Dendritic cell treated with granulocyte-macrophage colony-stimulating factor and Interleukin-4, amounts not matched to agents 40 ng/mL and 50 ng/mL, for 4 days (primary cell): Measurements from ENCODE around the gene SARDH.

Experiments used
- H3K27ac Mint-ChIP-seq: one replicate; pipeline ENCODE4 v1.8.0; 2022; ENCODE audit warnings: mild to moderate bottlenecking, mixed read lengths
- H3K27me3 Mint-ChIP-seq: one replicate; pipeline ENCODE4 v1.8.0; 2022; ENCODE audit warnings: mild to moderate bottlenecking, mixed read lengths
- H3K36me3 Mint-ChIP-seq: one replicate; pipeline ENCODE4 v1.8.0; 2022; ENCODE audit warnings: low read depth, mixed read lengths
- H3K4me1 Mint-ChIP-seq: one replicate; pipeline ENCODE4 v1.8.0; 2022; ENCODE audit warnings: low read depth, mixed read lengths
- H3K4me3 Mint-ChIP-seq: one replicate; pipeline ENCODE4 v1.8.0; 2022; ENCODE audit warnings: mild to moderate bottlenecking, moderate library complexity, mixed read lengths
- H3K9me3 Mint-ChIP-seq: one replicate; pipeline ENCODE4 v1.8.0; 2022; ENCODE audit warnings: mixed read lengths
- intact Hi-C: fragments of 100-400 bp; cut with micrococcal nuclease; formaldehyde crosslinking; loops from one replicate; pipeline ENCODE4 v1.15.0; 2022

SARDH gene

GRCh38 chr9:133658442-133659431 is 79.4 kb downstream of the SARDH start:
- Mint-ChIP-seq H3K9me3 (no peaks in the 10 kb centered on the region), H3K4me1 (peaks cover 5% of the 10 kb centered on the region), H3K27me3 (peaks cover 62% of the 10 kb centered on the region), H3K27ac (no peak overlapping the region), H3K4me3 (no peak overlapping the region), H3K36me3 (no peaks in the 10 kb centered on the region)
- intact Hi-C loops, result no loop called here

GRCh38 chr9:133657120-133657661 is 81.0 kb downstream of the SARDH start:
- no peak overlapping the region for H3K27ac Mint-ChIP-seq
- no peaks in the 10 kb centered on the region for H3K36me3 Mint-ChIP-seq
- H3K4me3 Mint-ChIP-seq, result no peak overlapping the region
- intact Hi-C loops, result no loop called here
- H3K27me3 Mint-ChIP-seq, result peaks cover 65% of the 10 kb centered on the region
- peaks cover 5% of the 10 kb centered on the region for H3K4me1 Mint-ChIP-seq
- no peaks in the 10 kb centered on the region for H3K9me3 Mint-ChIP-seq

GRCh38 chr9:133656211-133657119 is 81.7 kb downstream of the SARDH start:
- H3K4me3 Mint-ChIP-seq, result no peak overlapping the region
- intact Hi-C loops, result no loop called here

GRCh38 chr9:133655701-133656100 is 82.5 kb downstream of the SARDH start:
- Mint-ChIP-seq H3K27ac (no peak overlapping the region), H3K36me3 (no peaks in the 10 kb centered on the region), H3K4me1 (peaks cover 5% of the 10 kb centered on the region), H3K27me3 (peaks cover 65% of the 10 kb centered on the region), H3K4me3 (no peak overlapping the region), H3K9me3 (no peaks in the 10 kb centered on the region)
- intact Hi-C loops, result no loop called here

More at GRCh38 chr9:133656211-133657119, 81.7 kb downstream of the SARDH start:
- peaks cover 65% of the 10 kb centered on the region for H3K27me3 Mint-ChIP-seq
- peaks cover 5% of the 10 kb centered on the region for H3K4me1 Mint-ChIP-seq
- H3K9me3 Mint-ChIP-seq, result no peaks in the 10 kb centered on the region
- no peak overlapping the region for H3K27ac Mint-ChIP-seq
- no peaks in the 10 kb centered on the region for H3K36me3 Mint-ChIP-seq

GRCh38 chr9:133654736-133655657 is 83.2 kb downstream of the SARDH start:
- H3K4me1 Mint-ChIP-seq, result peaks cover 5% of the 10 kb centered on the region
- intact Hi-C loops, result no loop called here
- peaks cover 59% of the 10 kb centered on the region for H3K27me3 Mint-ChIP-seq
- no peak overlapping the region for H3K27ac Mint-ChIP-seq
- H3K36me3 Mint-ChIP-seq, result no peaks in the 10 kb centered on the region
- no peak overlapping the region for H3K4me3 Mint-ChIP-seq
- H3K9me3 Mint-ChIP-seq, result no peaks in the 10 kb centered on the region

GRCh38 chr9:133653638-133654037 is 84.5 kb downstream of the SARDH start:
- H3K4me1 Mint-ChIP-seq, result peaks cover 2% of the 10 kb centered on the region
- H3K27me3 Mint-ChIP-seq, result peaks cover 50% of the 10 kb centered on the region
- H3K4me3 Mint-ChIP-seq, result no peak overlapping the region
- H3K27ac Mint-ChIP-seq, result no peak overlapping the region
- no peaks in the 10 kb centered on the region for H3K9me3 Mint-ChIP-seq
- intact Hi-C loops, result no loop called here
- no peaks in the 10 kb centered on the region for H3K36me3 Mint-ChIP-seq

- Mint-ChIP-seq H3K9me3 (no peaks in the 10 kb centered on the region), H3K27ac (no peak overlapping the region), H3K4me3 (no peak overlapping the region), H3K27me3 (peaks cover 15% of the 10 kb centered on the region), H3K36me3 (no peaks in the 10 kb centered on the region), H3K4me1 (no peaks in the 10 kb centered on the region)
- intact Hi-C loops, result no loop called here
These were observed 88.1 kb downstream of the SARDH start for GRCh38 chr9:133650026-133650425.

- no peaks in the 10 kb centered on the region for H3K36me3 Mint-ChIP-seq
- no peak overlapping the region for H3K27ac Mint-ChIP-seq
- no peaks in the 10 kb centered on the region for H3K4me1 Mint-ChIP-seq
- H3K4me3 Mint-ChIP-seq, result no peak overlapping the region
- peaks cover 9% of the 10 kb centered on the region for H3K27me3 Mint-ChIP-seq
- intact Hi-C loops, result no loop called here
- no peaks in the 10 kb centered on the region for H3K9me3 Mint-ChIP-seq
These were observed 89.0 kb downstream of the SARDH start for GRCh38 chr9:133649194-133649593.

GRCh38 chr9:133647765-133648469 is 90.2 kb downstream of the SARDH start:
- Mint-ChIP-seq H3K9me3 (no peaks in the 10 kb centered on the region), H3K4me1 (no peaks in the 10 kb centered on the region), H3K27ac (no peak overlapping the region), H3K27me3 (peaks cover 6% of the 10 kb centered on the region), H3K36me3 (no peaks in the 10 kb centered on the region), H3K4me3 (no peak overlapping the region)
- intact Hi-C loops, result no loop called here

GRCh38 chr9:133647148-133647547 is 91.0 kb downstream of the SARDH start:
- Mint-ChIP-seq H3K4me1 (no peaks in the 10 kb centered on the region), H3K27ac (no peak overlapping the region), H3K27me3 (peaks cover 6% of the 10 kb centered on the region), H3K36me3 (no peaks in the 10 kb centered on the region), H3K4me3 (no peak overlapping the region), H3K9me3 (no peaks in the 10 kb centered on the region)
- intact Hi-C loops, result no loop called here

GRCh38 chr9:133645021-133645765 is 93.0 kb downstream of the SARDH start:
- Mint-ChIP-seq H3K4me3 (no peak overlapping the region), H3K9me3 (no peaks in the 10 kb centered on the region), H3K4me1 (no peaks in the 10 kb centered on the region), H3K27me3 (peaks cover 5% of the 10 kb centered on the region), H3K36me3 (no peaks in the 10 kb centered on the region), H3K27ac (no peak overlapping the region)
- intact Hi-C loops, result no loop called here
